Posterior vena cava (tissue), 2 donors: Measurements from ENCODE around the gene OR13J1. TPM values are rescaled to one million over a fixed set of nuclear protein-coding genes. Genes with fewer than 3 reads are reported as not detected.

Experiments used
- DNase-seq: peaks from one replicate; pipeline ENCODE4 v3.0.0-alpha.2; 2020; ENCODE audit warnings: low spot score
- intact Hi-C, 2 donors: fragments of 100-400 bp; cut with DNase I; formaldehyde crosslinking; loops; one replicate each; pipeline versions ENCODE4 v1.14.1 to v1.14.2; 2022 to 2023
- total RNA-seq, 2 donors: library from RNA; stranded (reverse); fragmentation: NEBNext Ultra II Directional; extraction: Animal tissue kit (Norgen Biotek cat#: 25700); gene quantifications; one replicate each; pipeline ENCODE4 v1.2.1, GENCODE V29; 2021
- donor health status: DM: yes; HTN: yes; CAD: no.
- donor health status: DM: yes; HTN: yes; CAD: no.

Gene OR13J1
- total RNA-seq, 2 donors from 2014 or later: not detected

- DNase-seq: peak; percentile 66
Observed at GRCh38 chr9:35842020-35842745, 28.0 kb downstream of the OR13J1 start.

GRCh38 chr9:35841645-35841900 lies 28.6 kb downstream of the OR13J1 start:
- intact Hi-C loops: loop anchor here in 1 of 2 donors (10.0 kb wide), 1 partner anchor 737 kb away; the partner anchor contains the start of gene STOML2
- peak; percentile 41 for DNase-seq

More at GRCh38 chr9:35842020-35842745, 28.0 kb downstream of the OR13J1 start:
- intact Hi-C loops: loop anchor here in 1 of 2 donors (10.0 kb wide), 1 partner anchor 737 kb away; the partner anchor contains the start of gene STOML2

GRCh38 chr9:35840881-35841644 lies 29.1 kb downstream of the OR13J1 start:
- intact Hi-C loops: loop anchor here in 1 of 2 donors (10.0 kb wide), 1 partner anchor 736 kb away; the partner anchor contains the start of gene STOML2

GRCh38 chr9:35839926-35840325 lies 30.3 kb downstream of the OR13J1 start:
- intact Hi-C loops: loop anchor here in 1 of 2 donors (10.0 kb wide), 1 partner anchor 735 kb away; the partner anchor contains the start of gene STOML2
- DNase-seq: peak; percentile 45

More at GRCh38 chr9:35840881-35841644, 29.1 kb downstream of the OR13J1 start:
- peak; percentile 50 for DNase-seq

- intact Hi-C loops: no loop called here
- peak; percentile 25 for DNase-seq
Observed at GRCh38 chr9:35836595-35836994, 33.6 kb downstream of the OR13J1 start.

- DNase-seq: no peak
- intact Hi-C loops: no loop called here
Observed at GRCh38 chr9:35835766-35836165, 34.4 kb downstream of the OR13J1 start.

GRCh38 chr9:35835216-35835632 lies 35.0 kb downstream of the OR13J1 start:
- intact Hi-C loops: no loop called here
- peak; percentile 74 for DNase-seq

GRCh38 chr9:35834260-35835215 lies 35.7 kb downstream of the OR13J1 start:
- intact Hi-C loops: no loop called here
- peak; percentile 36 for DNase-seq

GRCh38 chr9:35832814-35833213 lies 37.4 kb downstream of the OR13J1 start:
- intact Hi-C loops: no loop called here
- no peak for DNase-seq

- DNase-seq: no peak
- intact Hi-C loops: no loop called here
Observed at GRCh38 chr9:35831040-35831439, 39.2 kb downstream of the OR13J1 start.

- no peak for DNase-seq
- intact Hi-C loops: loop anchor here in 1 of 2 donors (5.0 kb wide), 1 partner anchor 37 kb away; the partner anchor contains the start of gene NPR2
Observed at GRCh38 chr9:35829764-35830096, 40.5 kb downstream of the OR13J1 start.

- intact Hi-C loops: loop anchor here in 1 of 2 donors (5.0 kb wide), 1 partner anchor 37 kb away; the partner anchor contains the start of gene NPR2
- peak; percentile 98 for DNase-seq
Observed at GRCh38 chr9:35829084-35829763, 41.0 kb downstream of the OR13J1 start, which contains the start of gene TMEM8B. Gene TMEM8B (plus strand): TSS chr9:35829228. CDS start chr9:35829448, 220 bp downstream.

- DNase-seq: no peak
- intact Hi-C loops: loop anchor here (1.0 to 5.0 kb wide), 2 partner anchors 35 to 36 kb away; partner anchors contain the start of gene NPR2 (in 1 of the 2)
Observed at GRCh38 chr9:35828716-35829083, 41.5 kb downstream of the OR13J1 start, which contains the start of gene FAM221B. Gene FAM221B (minus strand): TSS chr9:35828732. CDS start chr9:35826161, 2,571 bp downstream.

GRCh38 chr9:35827486-35827885 lies 42.7 kb downstream of the OR13J1 start:
- intact Hi-C loops: loop anchor here in 1 of 2 donors (5.0 kb wide), 1 partner anchor 35 kb away; the partner anchor contains the start of gene NPR2
- no peak for DNase-seq

GRCh38 chr9:35826071-35826701 lies 44.0 kb downstream of the OR13J1 start:
- DNase-seq: no peak

GRCh38 chr9:35822926-35823325 lies 47.3 kb downstream of the OR13J1 start:
- intact Hi-C loops: no loop called here
- no peak for DNase-seq

More at GRCh38 chr9:35826071-35826701, 44.0 kb downstream of the OR13J1 start:
- intact Hi-C loops: loop anchor here in 1 of 2 donors (5.0 kb wide), 1 partner anchor 34 kb away; the partner anchor contains the start of gene NPR2

GRCh38 chr9:35820076-35820475 lies 50.1 kb downstream of the OR13J1 start:
- intact Hi-C loops: no loop called here
- no peak for DNase-seq
